ENCODE measurements around the gene RBM4. TPM values are rescaled to one million over a fixed set of nuclear protein-coding genes. Genes with fewer than 3 reads are reported as not detected.
A peak's percentile ranks its signal among the peaks of the same experiment; 100 is the strongest.

Gene RBM4
- total RNA-seq, 1 donor from 2014 or later = 105 TPM

- peak overlapping the region; percentile 73 for H3K4me3 ChIP-seq (ENCODE audit: low read depth, low read length)
- TF ChIP-seq CTCF (conservative IDR thresholded peaks at IDR 0.05; ENCODE audit: low read depth, low read length) = no peak
- DNase-seq (ENCODE audit: low read depth) = no peak
Measured at GRCh38 chr11:66676931-66677598, 38.6 kb downstream of the RBM4 start.

- no peak for TF ChIP-seq CTCF (conservative IDR thresholded peaks at IDR 0.05; ENCODE audit: low read depth, low read length)
- peak within 1 kb of the TSS; percentile 73 for H3K4me3 ChIP-seq (ENCODE audit: low read depth, low read length)
- DNase-seq (ENCODE audit: low read depth) = peak; percentile 41
Measured at GRCh38 chr11:66677599-66678375, 39.3 kb downstream of the RBM4 start, which contains the start of gene RBM4B. TSS of gene RBM4B (minus strand) at chr11:66677887. CDS start at chr11:66677079, 808 bp downstream.

- H3K4me3 ChIP-seq (ENCODE audit: low read depth, low read length) = no peak overlapping the region
- no peak for TF ChIP-seq CTCF (conservative IDR thresholded peaks at IDR 0.05; ENCODE audit: low read depth, low read length)
- no peak for DNase-seq (ENCODE audit: low read depth)
Measured at GRCh38 chr11:66680966-66681645, 42.6 kb downstream of the RBM4 start.

GRCh38 chr11:66683877-66684276, 45.4 kb downstream of the RBM4 start:
- no peak for DNase-seq (ENCODE audit: low read depth)
- no peak for TF ChIP-seq CTCF (conservative IDR thresholded peaks at IDR 0.05; ENCODE audit: low read depth, low read length)
- no peak overlapping the region for H3K4me3 ChIP-seq (ENCODE audit: low read depth, low read length)

- DNase-seq (ENCODE audit: low read depth) = no peak
- no peak for TF ChIP-seq CTCF (conservative IDR thresholded peaks at IDR 0.05; ENCODE audit: low read depth, low read length)
- H3K4me3 ChIP-seq (ENCODE audit: low read depth, low read length) = no peak overlapping the region
Measured at GRCh38 chr11:66684635-66685034, 46.1 kb downstream of the RBM4 start.

- no peak overlapping the region for H3K4me3 ChIP-seq (ENCODE audit: low read depth, low read length)
- no peak for DNase-seq (ENCODE audit: low read depth)
- TF ChIP-seq CTCF (conservative IDR thresholded peaks at IDR 0.05; ENCODE audit: low read depth, low read length) = no peak
Measured at GRCh38 chr11:66685276-66686099, 47.0 kb downstream of the RBM4 start.
